ENCODE results near the gene DNAJB6. TPM values are rescaled to one million over a fixed set of nuclear protein-coding genes. Genes with fewer than 3 reads are reported as not detected.

DNAJB6 gene
- total RNA-seq, 1 experiment from 2014 or later = 288 TPM

DNA sequence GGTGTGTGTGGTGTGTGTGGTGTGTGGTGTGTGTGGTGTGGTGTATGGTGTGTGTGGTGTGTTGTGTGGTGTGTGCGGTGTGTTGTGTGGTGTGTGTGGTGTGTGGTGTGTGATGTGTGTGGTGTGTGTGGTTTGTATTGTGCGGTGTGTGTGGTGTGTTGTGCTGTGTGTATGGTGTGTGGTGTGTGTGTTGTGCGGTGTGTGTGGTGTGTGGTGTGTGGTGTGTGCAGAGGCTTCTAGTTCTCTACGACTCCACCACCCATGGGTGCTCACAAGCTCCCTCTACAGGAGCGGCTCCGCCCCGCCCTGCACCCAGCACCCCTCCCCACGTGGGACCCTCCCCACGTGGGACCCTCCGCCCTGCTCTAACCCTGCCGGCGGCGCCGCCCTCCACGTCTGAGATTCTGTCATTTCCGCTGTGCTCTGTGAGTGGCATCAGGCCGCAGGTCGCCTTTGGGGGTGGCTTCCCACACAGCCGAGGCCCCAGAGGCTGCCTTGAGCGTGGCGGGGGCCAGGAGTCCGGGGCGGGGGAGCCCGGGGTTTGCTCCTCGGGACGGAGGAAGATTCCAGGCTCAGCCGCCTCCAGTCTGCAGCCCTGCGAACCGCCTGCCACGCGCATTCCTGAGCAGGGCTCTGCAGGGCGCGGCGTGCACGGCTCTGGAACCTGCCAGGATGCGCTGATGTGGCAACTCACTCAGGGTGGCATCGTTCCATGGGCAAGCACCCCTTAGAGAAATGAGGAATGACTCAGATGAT, 37.0 kb upstream of the DNAJB6 start (continued):
- no peak for TF ChIP-seq NR1H2 (CRISPR knock-in tag; IDR thresholded peaks at IDR 0.05)

GRCh38 chr7:157300369-157300825, 36.4 kb upstream of the DNAJB6 start:
- ATAC-seq = no peak
- no peak for DNase-seq (ENCODE audit: low spot score)
- POLR2A ChIA-PET = no interaction called here
- TF ChIP-seq NR1H2 (CRISPR knock-in tag; IDR thresholded peaks at IDR 0.05) = no peak
- no peak for TF ChIP-seq CBFB (CRISPR knock-in tag; IDR thresholded peaks at IDR 0.05; ENCODE audit: low read depth)
- TF ChIP-seq, protein P1, sequence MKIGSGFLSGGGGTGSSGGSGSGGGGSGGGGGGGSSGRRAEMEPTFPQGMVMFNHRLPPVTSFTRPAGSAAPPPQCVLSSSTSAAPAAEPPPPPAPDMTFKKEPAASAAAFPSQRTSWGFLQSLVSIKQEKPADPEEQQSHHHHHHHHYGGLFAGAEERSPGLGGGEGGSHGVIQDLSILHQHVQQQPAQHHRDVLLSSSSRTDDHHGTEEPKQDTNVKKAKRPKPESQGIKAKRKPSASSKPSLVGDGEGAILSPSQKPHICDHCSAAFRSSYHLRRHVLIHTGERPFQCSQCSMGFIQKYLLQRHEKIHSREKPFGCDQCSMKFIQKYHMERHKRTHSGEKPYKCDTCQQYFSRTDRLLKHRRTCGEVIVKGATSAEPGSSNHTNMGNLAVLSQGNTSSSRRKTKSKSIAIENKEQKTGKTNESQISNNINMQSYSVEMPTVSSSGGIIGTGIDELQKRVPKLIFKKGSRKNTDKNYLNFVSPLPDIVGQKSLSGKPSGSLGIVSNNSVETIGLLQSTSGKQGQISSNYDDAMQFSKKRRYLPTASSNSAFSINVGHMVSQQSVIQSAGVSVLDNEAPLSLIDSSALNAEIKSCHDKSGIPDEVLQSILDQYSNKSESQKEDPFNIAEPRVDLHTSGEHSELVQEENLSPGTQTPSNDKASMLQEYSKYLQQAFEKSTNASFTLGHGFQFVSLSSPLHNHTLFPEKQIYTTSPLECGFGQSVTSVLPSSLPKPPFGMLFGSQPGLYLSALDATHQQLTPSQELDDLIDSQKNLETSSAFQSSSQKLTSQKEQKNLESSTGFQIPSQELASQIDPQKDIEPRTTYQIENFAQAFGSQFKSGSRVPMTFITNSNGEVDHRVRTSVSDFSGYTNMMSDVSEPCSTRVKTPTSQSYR (CRISPR knock-in tag; IDR thresholded peaks at IDR 0.05) = no peak
- TF ChIP-seq, protein P2, sequence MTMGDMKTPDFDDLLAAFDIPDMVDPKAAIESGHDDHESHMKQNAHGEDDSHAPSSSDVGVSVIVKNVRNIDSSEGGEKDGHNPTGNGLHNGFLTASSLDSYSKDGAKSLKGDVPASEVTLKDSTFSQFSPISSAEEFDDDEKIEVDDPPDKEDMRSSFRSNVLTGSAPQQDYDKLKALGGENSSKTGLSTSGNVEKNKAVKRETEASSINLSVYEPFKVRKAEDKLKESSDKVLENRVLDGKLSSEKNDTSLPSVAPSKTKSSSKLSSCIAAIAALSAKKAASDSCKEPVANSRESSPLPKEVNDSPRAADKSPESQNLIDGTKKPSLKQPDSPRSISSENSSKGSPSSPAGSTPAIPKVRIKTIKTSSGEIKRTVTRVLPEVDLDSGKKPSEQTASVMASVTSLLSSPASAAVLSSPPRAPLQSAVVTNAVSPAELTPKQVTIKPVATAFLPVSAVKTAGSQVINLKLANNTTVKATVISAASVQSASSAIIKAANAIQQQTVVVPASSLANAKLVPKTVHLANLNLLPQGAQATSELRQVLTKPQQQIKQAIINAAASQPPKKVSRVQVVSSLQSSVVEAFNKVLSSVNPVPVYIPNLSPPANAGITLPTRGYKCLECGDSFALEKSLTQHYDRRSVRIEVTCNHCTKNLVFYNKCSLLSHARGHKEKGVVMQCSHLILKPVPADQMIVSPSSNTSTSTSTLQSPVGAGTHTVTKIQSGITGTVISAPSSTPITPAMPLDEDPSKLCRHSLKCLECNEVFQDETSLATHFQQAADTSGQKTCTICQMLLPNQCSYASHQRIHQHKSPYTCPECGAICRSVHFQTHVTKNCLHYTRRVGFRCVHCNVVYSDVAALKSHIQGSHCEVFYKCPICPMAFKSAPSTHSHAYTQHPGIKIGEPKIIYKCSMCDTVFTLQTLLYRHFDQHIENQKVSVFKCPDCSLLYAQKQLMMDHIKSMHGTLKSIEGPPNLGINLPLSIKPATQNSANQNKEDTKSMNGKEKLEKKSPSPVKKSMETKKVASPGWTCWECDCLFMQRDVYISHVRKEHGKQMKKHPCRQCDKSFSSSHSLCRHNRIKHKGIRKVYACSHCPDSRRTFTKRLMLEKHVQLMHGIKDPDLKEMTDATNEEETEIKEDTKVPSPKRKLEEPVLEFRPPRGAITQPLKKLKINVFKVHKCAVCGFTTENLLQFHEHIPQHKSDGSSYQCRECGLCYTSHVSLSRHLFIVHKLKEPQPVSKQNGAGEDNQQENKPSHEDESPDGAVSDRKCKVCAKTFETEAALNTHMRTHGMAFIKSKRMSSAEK (CRISPR knock-in tag; IDR thresholded peaks at IDR 0.05; ENCODE audit: borderline replicate concordance) = no peak
- no peak for TF ChIP-seq CREB1 (CRISPR knock-in tag; IDR thresholded peaks at IDR 0.05)
- TF ChIP-seq SP1 (CRISPR knock-in tag; conservative IDR thresholded peaks at IDR 0.05) = no peak
- no peak for TF ChIP-seq CREM (CRISPR knock-in tag; IDR thresholded peaks at IDR 0.05)
- TF ChIP-seq NFYB (CRISPR knock-in tag; conservative IDR thresholded peaks at IDR 0.05; ENCODE audit: low read depth) = no peak
- no peak for TF ChIP-seq IRF1 (CRISPR knock-in tag; IDR thresholded peaks at IDR 0.05)
- TF ChIP-seq HMGXB4 (CRISPR knock-in tag; IDR thresholded peaks at IDR 0.05) = no peak
- TF ChIP-seq, protein P3, sequence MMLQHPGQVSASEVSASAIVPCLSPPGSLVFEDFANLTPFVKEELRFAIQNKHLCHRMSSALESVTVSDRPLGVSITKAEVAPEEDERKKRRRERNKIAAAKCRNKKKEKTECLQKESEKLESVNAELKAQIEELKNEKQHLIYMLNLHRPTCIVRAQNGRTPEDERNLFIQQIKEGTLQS (CRISPR knock-in tag; conservative IDR thresholded peaks at IDR 0.05) = no peak
- TF ChIP-seq EMX1 (CRISPR knock-in tag; IDR thresholded peaks at IDR 0.05) = no peak
- TF ChIP-seq ZNF219 (CRISPR knock-in tag; IDR thresholded peaks at IDR 0.05; ENCODE audit: borderline replicate concordance) = no peak
- no peak for TF ChIP-seq PREB (CRISPR knock-in tag; IDR thresholded peaks at IDR 0.05; ENCODE audit: borderline replicate concordance)
- TF ChIP-seq, protein P4, sequence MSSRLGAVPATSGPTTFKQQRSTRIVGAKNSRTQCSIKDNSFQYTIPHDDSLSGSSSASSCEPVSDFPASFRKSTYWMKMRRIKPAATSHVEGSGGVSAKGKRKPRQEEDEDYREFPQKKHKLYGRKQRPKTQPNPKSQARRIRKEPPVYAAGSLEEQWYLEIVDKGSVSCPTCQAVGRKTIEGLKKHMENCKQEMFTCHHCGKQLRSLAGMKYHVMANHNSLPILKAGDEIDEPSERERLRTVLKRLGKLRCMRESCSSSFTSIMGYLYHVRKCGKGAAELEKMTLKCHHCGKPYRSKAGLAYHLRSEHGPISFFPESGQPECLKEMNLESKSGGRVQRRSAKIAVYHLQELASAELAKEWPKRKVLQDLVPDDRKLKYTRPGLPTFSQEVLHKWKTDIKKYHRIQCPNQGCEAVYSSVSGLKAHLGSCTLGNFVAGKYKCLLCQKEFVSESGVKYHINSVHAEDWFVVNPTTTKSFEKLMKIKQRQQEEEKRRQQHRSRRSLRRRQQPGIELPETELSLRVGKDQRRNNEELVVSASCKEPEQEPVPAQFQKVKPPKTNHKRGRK (CRISPR knock-in tag; IDR thresholded peaks at IDR 0.05; ENCODE audit: borderline replicate concordance) = no peak
- no peak for TF ChIP-seq SMAD4 (CRISPR knock-in tag; IDR thresholded peaks at IDR 0.05)
- TF ChIP-seq ARID4B (CRISPR knock-in tag; IDR thresholded peaks at IDR 0.05; ENCODE audit: borderline replicate concordance) = no peak

More at GRCh38 chr7:157300369-157300825, 36.4 kb upstream of the DNAJB6 start:
- Mint-ChIP-seq H3K4me1 (peaks cover 24% of the 10 kb centered on the region), H3K27me3 (ENCODE audit: low read depth) (no peaks in the 10 kb centered on the region; the same call in 1 of the 2 replicates), H3K9me3 (no peaks in the 10 kb centered on the region), H3K36me3 (no peaks in the 10 kb centered on the region), H3K4me3 (no peak overlapping the region), H3K27ac (no peak overlapping the region; the same call in 1 of the 2 replicates)
- CTCF ChIA-PET = interaction anchor here (1.0 kb wide), 1 partner anchor 38 kb away, joined by 3 read pairs; no protein-coding TSS in a partner anchor

All from WTC11 (cell line).